Fibroblast of mammary gland (primary cell): Measurements from ENCODE around the gene AFG1L.

Experiments
- DNase-seq: peaks from one replicate; pipeline ENCODE4 v3.0.0-alpha.2; 2010; ENCODE audit warnings: low read depth
- H3K4me3 ChIP-seq: 2 replicates; pipeline ENCODE4 v1.5.1; 2011; ENCODE audit warnings: low read depth, mild to moderate bottlenecking, low read length, moderate library complexity; ENCODE audit not compliant: control insufficient read depth
- CTCF ChIP-seq: conservative IDR thresholded peaks from 2 replicates; pipeline ENCODE4 v1.5.1; 2011; ENCODE audit warnings: low read depth, low read length, inconsistent platforms; ENCODE audit not compliant: control insufficient read depth, insufficient read depth

The AFG1L gene

GRCh38 chr6:108419934-108420609 lies 125.2 kb downstream of the AFG1L start:
- DNase-seq, result no peak
- no peak overlapping the region for H3K4me3 ChIP-seq
- no peak for TF ChIP-seq CTCF

- no peak for DNase-seq
- no peak for TF ChIP-seq CTCF
- no peak overlapping the region for H3K4me3 ChIP-seq
These were observed 126.5 kb downstream of the AFG1L start for GRCh38 chr6:108421366-108421765.

- no peak overlapping the region for H3K4me3 ChIP-seq
- DNase-seq, result peak; percentile 22
- no peak for TF ChIP-seq CTCF
These were observed 129.3 kb downstream of the AFG1L start for GRCh38 chr6:108423982-108424705.

GRCh38 chr6:108425428-108425827 lies 130.6 kb downstream of the AFG1L start:
- no peak for DNase-seq
- no peak overlapping the region for H3K4me3 ChIP-seq
- no peak for TF ChIP-seq CTCF

GRCh38 chr6:108432143-108432542 lies 137.3 kb downstream of the AFG1L start:
- DNase-seq, result no peak
- TF ChIP-seq CTCF, result no peak
- no peak overlapping the region for H3K4me3 ChIP-seq

GRCh38 chr6:108432792-108433191 lies 137.9 kb downstream of the AFG1L start:
- DNase-seq, result no peak
- TF ChIP-seq CTCF, result no peak
- no peak overlapping the region for H3K4me3 ChIP-seq

- DNase-seq, result no peak
- TF ChIP-seq CTCF, result no peak
- no peak overlapping the region for H3K4me3 ChIP-seq
These were observed 139.4 kb downstream of the AFG1L start for GRCh38 chr6:108434222-108434621.
